Fibroblast of lung (primary cell): Measurements from ENCODE around the gene TENT5C.

Source experiments
- EZH2 ChIP-seq: IDR thresholded peaks from 2 replicates; pipeline ENCODE4 v1.5.1; 2012; ENCODE audit warnings: low read length, control low read depth, mild to moderate bottlenecking; ENCODE audit errors: missing control alignments
- TF ChIP-seq, protein P1 (sequence below), 2 donors: IDR thresholded peaks in 1 of 2; conservative IDR thresholded peaks in 1 of 2; 1 replicate in 1 of 2; 2 replicates in 1 of 2; pipeline ENCODE4 v1.5.1; 2011 to 2012; ENCODE audit warnings: low read length in 2 of 2, control low read depth in 1 of 2, inconsistent platforms in 1 of 2, low read depth in 1 of 2, mild to moderate bottlenecking in 1 of 2

DNA sequence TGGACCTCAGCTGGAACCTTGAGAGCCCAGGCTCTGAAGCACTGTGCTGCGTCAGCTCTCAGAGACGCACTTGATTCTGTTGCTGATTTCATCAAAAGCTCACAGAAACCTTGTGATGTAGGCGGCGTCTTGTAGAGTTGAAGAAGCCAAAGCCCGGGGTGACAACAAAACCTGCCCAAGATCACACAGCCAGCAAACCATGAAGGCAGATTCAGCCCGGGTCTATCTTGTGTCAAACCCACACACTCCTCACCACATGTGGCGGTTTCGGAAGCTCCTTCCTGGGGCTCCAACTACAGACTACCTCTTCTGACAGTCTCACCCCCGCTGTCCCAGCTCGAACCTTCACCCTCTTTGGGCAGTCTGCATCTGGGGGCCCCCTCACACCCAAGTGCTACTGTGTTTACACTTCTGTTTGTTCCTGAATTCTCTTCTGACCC is 50.4 kb downstream of the TENT5C start:
- TF ChIP-seq, protein P1, sequence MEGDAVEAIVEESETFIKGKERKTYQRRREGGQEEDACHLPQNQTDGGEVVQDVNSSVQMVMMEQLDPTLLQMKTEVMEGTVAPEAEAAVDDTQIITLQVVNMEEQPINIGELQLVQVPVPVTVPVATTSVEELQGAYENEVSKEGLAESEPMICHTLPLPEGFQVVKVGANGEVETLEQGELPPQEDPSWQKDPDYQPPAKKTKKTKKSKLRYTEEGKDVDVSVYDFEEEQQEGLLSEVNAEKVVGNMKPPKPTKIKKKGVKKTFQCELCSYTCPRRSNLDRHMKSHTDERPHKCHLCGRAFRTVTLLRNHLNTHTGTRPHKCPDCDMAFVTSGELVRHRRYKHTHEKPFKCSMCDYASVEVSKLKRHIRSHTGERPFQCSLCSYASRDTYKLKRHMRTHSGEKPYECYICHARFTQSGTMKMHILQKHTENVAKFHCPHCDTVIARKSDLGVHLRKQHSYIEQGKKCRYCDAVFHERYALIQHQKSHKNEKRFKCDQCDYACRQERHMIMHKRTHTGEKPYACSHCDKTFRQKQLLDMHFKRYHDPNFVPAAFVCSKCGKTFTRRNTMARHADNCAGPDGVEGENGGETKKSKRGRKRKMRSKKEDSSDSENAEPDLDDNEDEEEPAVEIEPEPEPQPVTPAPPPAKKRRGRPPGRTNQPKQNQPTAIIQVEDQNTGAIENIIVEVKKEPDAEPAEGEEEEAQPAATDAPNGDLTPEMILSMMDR (conservative IDR thresholded peaks at IDR 0.05 in 1 of 2, IDR thresholded peaks at IDR 0.05 in 1 of 2; ENCODE audit: low read depth in 1 of 2, low read length in 2 of 2), result no peak
- no peak for TF ChIP-seq EZH2
